SK-N-SH (cell line): ENCODE results near the gene TBXT.

ENCODE experiments used
- GABPA ChIP-seq: IDR thresholded peaks from 2 replicates; pipeline ENCODE4 v1.4.0; 2012; ENCODE audit warnings: low read depth, mild to moderate bottlenecking
- JUND ChIP-seq: IDR thresholded peaks from 2 replicates; pipeline ENCODE4 v1.4.0; 2012
- RAD21 ChIP-seq: IDR thresholded peaks from 2 replicates; pipeline ENCODE4 v1.6.1; 2012; ENCODE audit warnings: mild to moderate bottlenecking, low read length
- YY1 ChIP-seq: IDR thresholded peaks from 2 replicates; pipeline ENCODE4 v1.4.0; 2012; ENCODE audit warnings: low read depth, mild to moderate bottlenecking
- TF ChIP-seq, protein P1 (sequence below): fragments of 200-600 bp; sonication (generic); IDR thresholded peaks from 2 replicates; pipeline ENCODE4 v1.6.1; 2017; ENCODE audit warnings: antibody characterized with exemption, mild to moderate bottlenecking, moderate library complexity

DNA sequence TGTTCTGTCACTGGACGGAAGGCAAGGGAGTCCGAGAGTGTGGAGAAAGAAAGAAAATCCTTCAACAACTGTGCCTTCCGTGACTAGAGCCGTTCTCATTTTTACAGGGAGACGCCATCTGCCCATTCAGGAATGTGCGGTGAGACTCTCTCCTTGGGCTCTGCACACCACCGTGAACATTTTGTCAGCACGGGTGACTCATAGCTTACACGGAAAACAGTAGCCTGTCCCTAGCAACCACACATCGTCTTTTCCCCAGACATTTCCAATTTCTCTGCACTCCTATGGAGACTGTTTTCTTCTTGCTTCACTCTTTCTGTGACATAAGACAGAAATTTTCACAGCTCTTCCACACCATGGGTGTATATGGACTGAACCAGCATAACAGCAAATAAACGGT lies 55.1 kb downstream of the TBXT start:
- no peak for TF ChIP-seq JUND
- TF ChIP-seq GABPA: no peak
- TF ChIP-seq, protein P1, sequence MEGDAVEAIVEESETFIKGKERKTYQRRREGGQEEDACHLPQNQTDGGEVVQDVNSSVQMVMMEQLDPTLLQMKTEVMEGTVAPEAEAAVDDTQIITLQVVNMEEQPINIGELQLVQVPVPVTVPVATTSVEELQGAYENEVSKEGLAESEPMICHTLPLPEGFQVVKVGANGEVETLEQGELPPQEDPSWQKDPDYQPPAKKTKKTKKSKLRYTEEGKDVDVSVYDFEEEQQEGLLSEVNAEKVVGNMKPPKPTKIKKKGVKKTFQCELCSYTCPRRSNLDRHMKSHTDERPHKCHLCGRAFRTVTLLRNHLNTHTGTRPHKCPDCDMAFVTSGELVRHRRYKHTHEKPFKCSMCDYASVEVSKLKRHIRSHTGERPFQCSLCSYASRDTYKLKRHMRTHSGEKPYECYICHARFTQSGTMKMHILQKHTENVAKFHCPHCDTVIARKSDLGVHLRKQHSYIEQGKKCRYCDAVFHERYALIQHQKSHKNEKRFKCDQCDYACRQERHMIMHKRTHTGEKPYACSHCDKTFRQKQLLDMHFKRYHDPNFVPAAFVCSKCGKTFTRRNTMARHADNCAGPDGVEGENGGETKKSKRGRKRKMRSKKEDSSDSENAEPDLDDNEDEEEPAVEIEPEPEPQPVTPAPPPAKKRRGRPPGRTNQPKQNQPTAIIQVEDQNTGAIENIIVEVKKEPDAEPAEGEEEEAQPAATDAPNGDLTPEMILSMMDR: no peak
- no peak for TF ChIP-seq YY1
- no peak for TF ChIP-seq RAD21
